ENCODE measurements around the gene RAX2. TPM values are rescaled to one million over a fixed set of nuclear protein-coding genes. Genes with fewer than 3 reads are reported as not detected.

RAX2 gene
- total RNA-seq, 1 experiment from 2014 or later, result not detected

- BruUV-seq (replicated peaks), result no TSS peak
Observed at GRCh38 chr19:3740431-3740830, 31.6 kb downstream of the RAX2 start.

GRCh38 chr19:3738477-3739220 is 33.4 kb downstream of the RAX2 start:
- peaks cover 33% of the 10 kb centered on the region for H3K36me3 Mint-ChIP-seq (ENCODE audit: insufficient read depth, unreplicated experiment)

More at GRCh38 chr19:3740431-3740830, 31.6 kb downstream of the RAX2 start:
- intact Hi-C loops (cut with micrococcal nuclease; ENCODE audit: unreplicated experiment), result no loop called here
- H3K36me3 Mint-ChIP-seq (ENCODE audit: insufficient read depth, unreplicated experiment), result peaks cover 33% of the 10 kb centered on the region
- no peaks in the 10 kb centered on the region for H3K9me3 Mint-ChIP-seq (ENCODE audit: low read depth, unreplicated experiment)
- H3K27ac Mint-ChIP-seq (ENCODE audit: unreplicated experiment), result no peak overlapping the region
- H3K4me1 Mint-ChIP-seq (ENCODE audit: low read depth, unreplicated experiment), result no peaks in the 10 kb centered on the region
- DNase-seq, result no peak
- H3K27me3 Mint-ChIP-seq (ENCODE audit: unreplicated experiment), result no peaks in the 10 kb centered on the region
- no peak for TF ChIP-seq CTCF (IDR thresholded peaks at IDR 0.05; ENCODE audit: unreplicated experiment)
- CTCF ChIA-PET, result no interaction called here
- H3K4me3 Mint-ChIP-seq (ENCODE audit: low read depth, unreplicated experiment), result no peak overlapping the region

GRCh38 chr19:3737487-3738205 is 34.4 kb downstream of the RAX2 start:
- Mint-ChIP-seq H3K4me1 (ENCODE audit: low read depth, unreplicated experiment) (no peaks in the 10 kb centered on the region), H3K36me3 (ENCODE audit: insufficient read depth, unreplicated experiment) (peaks cover 35% of the 10 kb centered on the region), H3K9me3 (ENCODE audit: low read depth, unreplicated experiment) (no peaks in the 10 kb centered on the region), H3K4me3 (ENCODE audit: low read depth, unreplicated experiment) (no peak overlapping the region), H3K27me3 (ENCODE audit: unreplicated experiment) (no peaks in the 10 kb centered on the region), H3K27ac (ENCODE audit: unreplicated experiment) (no peak overlapping the region)
- no peak for TF ChIP-seq CTCF (IDR thresholded peaks at IDR 0.05; ENCODE audit: unreplicated experiment)
- DNase-seq, result no peak
- intact Hi-C loops (cut with micrococcal nuclease; ENCODE audit: unreplicated experiment), result no loop called here
- CTCF ChIA-PET, result no interaction called here
- BruUV-seq (replicated peaks), result no TSS peak

More at GRCh38 chr19:3738477-3739220, 33.4 kb downstream of the RAX2 start:
- H3K27me3 Mint-ChIP-seq (ENCODE audit: unreplicated experiment), result no peaks in the 10 kb centered on the region
- no peak overlapping the region for H3K27ac Mint-ChIP-seq (ENCODE audit: unreplicated experiment)
- intact Hi-C loops (cut with micrococcal nuclease; ENCODE audit: unreplicated experiment), result no loop called here
- no peak for DNase-seq
- H3K4me1 Mint-ChIP-seq (ENCODE audit: low read depth, unreplicated experiment), result no peaks in the 10 kb centered on the region
- TF ChIP-seq CTCF (IDR thresholded peaks at IDR 0.05; ENCODE audit: unreplicated experiment), result no peak
- H3K4me3 Mint-ChIP-seq (ENCODE audit: low read depth, unreplicated experiment), result no peak overlapping the region
- CTCF ChIA-PET, result no interaction called here
- H3K9me3 Mint-ChIP-seq (ENCODE audit: low read depth, unreplicated experiment), result no peaks in the 10 kb centered on the region
- BruUV-seq (replicated peaks), result no TSS peak

GRCh38 chr19:3736106-3736724 is 35.8 kb downstream of the RAX2 start:
- CTCF ChIA-PET, result no interaction called here
- no peak overlapping the region for H3K27ac Mint-ChIP-seq (ENCODE audit: unreplicated experiment)
- no peak overlapping the region for H3K4me3 Mint-ChIP-seq (ENCODE audit: low read depth, unreplicated experiment)
- DNase-seq, result no peak
- H3K27me3 Mint-ChIP-seq (ENCODE audit: unreplicated experiment), result no peaks in the 10 kb centered on the region
- peaks cover 40% of the 10 kb centered on the region for H3K36me3 Mint-ChIP-seq (ENCODE audit: insufficient read depth, unreplicated experiment)
- H3K4me1 Mint-ChIP-seq (ENCODE audit: low read depth, unreplicated experiment), result no peaks in the 10 kb centered on the region
- intact Hi-C loops (cut with micrococcal nuclease; ENCODE audit: unreplicated experiment), result no loop called here
- no peak for TF ChIP-seq CTCF (IDR thresholded peaks at IDR 0.05; ENCODE audit: unreplicated experiment)
- BruUV-seq (replicated peaks), result no TSS peak
- H3K9me3 Mint-ChIP-seq (ENCODE audit: low read depth, unreplicated experiment), result no peaks in the 10 kb centered on the region
